IMR-90 (cell line): Measurements from ENCODE around the gene SETD3. TPM values are rescaled to one million over a fixed set of nuclear protein-coding genes. Genes with fewer than 3 reads are reported as not detected.

Experiments
- ATAC-seq: fragments of 200-7000 bp; cut with Tn5 transposase; 2 replicates; pipeline ENCODE4 v1.9.1; 2020; ENCODE audit warnings: low read depth, mild to moderate bottlenecking, moderate library complexity
- BruUV-seq: library from RNA; stranded (reverse); fragments of 400-500 nt; replicated peaks from 2 replicates; lab custom pipeline; 2021; lab: Mats Ljungman, UMichigan
- CTCF ChIA-PET: fragments of 300-600 bp; formaldehyde crosslinking; extraction: SDS; loops from one replicate; lab custom pipeline; 2021; ENCODE audit warnings: antibody characterized with exemption; lab: Yijun Ruan, JAX
- POLR2A ChIA-PET: fragments of 300-600 bp; sonication (Branson Sonifier 250); formaldehyde crosslinking; loops from one replicate; lab custom pipeline; 2022; ENCODE audit warnings: antibody characterized with exemption; ENCODE audit not compliant: unreplicated experiment; lab: Charles Lee
- DNase-seq: peaks from one replicate; pipeline ENCODE4 v3.0.0; 2013
- H2AFZ ChIP-seq: replicated peaks from 2 replicates; pipeline ENCODE3; 2013; ENCODE audit warnings: low read length, mild to moderate bottlenecking; ENCODE audit not compliant: poor library complexity
- H2AK5ac ChIP-seq: 2 replicates; pipeline ENCODE4 v1.6.1; 2013; ENCODE audit warnings: low read depth, low read length, inconsistent platforms
- H2AK9ac ChIP-seq: replicated peaks from 2 replicates; pipeline ENCODE3; 2013; ENCODE audit warnings: mild to moderate bottlenecking, low read depth, low read length, moderate library complexity; ENCODE audit not compliant: poor library complexity
- H2BK120ac ChIP-seq: 2 replicates; pipeline ENCODE4 v1.6.1; 2013; ENCODE audit warnings: low read depth, low read length, inconsistent platforms
- H2BK15ac ChIP-seq: 3 replicates; pipeline ENCODE4 v1.6.1; 2013; ENCODE audit warnings: low read depth, low read length, inconsistent platforms
- H2BK20ac ChIP-seq: 2 replicates; pipeline ENCODE4 v1.6.1; 2013; ENCODE audit warnings: low read depth, mild to moderate bottlenecking, inconsistent platforms, low read length, moderate library complexity
- H2BK5ac ChIP-seq: 2 replicates; pipeline ENCODE4 v1.6.1; 2013; ENCODE audit warnings: mild to moderate bottlenecking, low read depth, low read length, inconsistent platforms; ENCODE audit not compliant: poor library complexity, severe bottlenecking
- H3K14ac ChIP-seq: replicated peaks from 2 replicates; pipeline ENCODE4 v1.6.1; 2013; ENCODE audit warnings: low read depth, low read length, inconsistent platforms
- H3K18ac ChIP-seq: 2 replicates; pipeline ENCODE4 v1.6.1; 2013; ENCODE audit warnings: low read depth, low read length, control low read depth
- H3K23ac ChIP-seq: 2 replicates; pipeline ENCODE4 v1.6.1; 2013; ENCODE audit warnings: low read depth, low read length, inconsistent platforms
- H3K27ac ChIP-seq: 2 replicates; pipeline ENCODE4 v1.5.1; 2013; ENCODE audit warnings: mild to moderate bottlenecking, control low read depth, low read length; ENCODE audit not compliant: insufficient read depth
- H3K27me3 ChIP-seq: 2 replicates; pipeline ENCODE4 v1.6.1; 2013; ENCODE audit warnings: low read length; ENCODE audit not compliant: control insufficient read depth, insufficient read depth
- H3K36me3 ChIP-seq: 2 replicates; pipeline ENCODE4 v1.6.1; 2013; ENCODE audit warnings: low read length, mixed read lengths; ENCODE audit not compliant: control insufficient read depth, insufficient read depth
- H3K4ac ChIP-seq: 2 replicates; pipeline ENCODE4 v1.6.1; 2013; ENCODE audit warnings: low read depth, low read length, inconsistent platforms
- H3K4me1 ChIP-seq: 2 replicates; pipeline ENCODE4 v1.6.1; 2013; ENCODE audit warnings: low read length, mixed read lengths; ENCODE audit not compliant: control insufficient read depth, insufficient read depth
- H3K4me2 ChIP-seq: 2 replicates; pipeline ENCODE4 v1.6.1; 2013; ENCODE audit warnings: low read depth, mild to moderate bottlenecking, control low read depth, low read length, moderate library complexity
- H3K4me3 ChIP-seq: 2 replicates; pipeline ENCODE4 v1.5.1; 2013; ENCODE audit warnings: low read depth, mild to moderate bottlenecking, control low read depth, low read length, moderate library complexity; ENCODE audit not compliant: insufficient read depth
- H3K56ac ChIP-seq: 2 replicates; pipeline ENCODE4 v1.6.1; 2013; ENCODE audit warnings: low read length, inconsistent platforms; ENCODE audit not compliant: insufficient read depth; ENCODE audit errors: extremely low read depth
- H3K79me1 ChIP-seq, 2 experiments: 2 replicates each; pipeline ENCODE4 v1.6.1; 2013; ENCODE audit warnings: low read length in 2 of 2, inconsistent platforms in 1 of 2, low read depth in 1 of 2
- H3K9ac ChIP-seq: 2 replicates; pipeline ENCODE4 v1.6.1; 2013; ENCODE audit warnings: low read depth, low read length, control low read depth
- H3K9me1 ChIP-seq: 2 replicates; pipeline ENCODE4 v1.6.1; 2013; ENCODE audit warnings: low read length, inconsistent platforms; ENCODE audit not compliant: insufficient read depth
- H3K9me3 ChIP-seq: 2 replicates; pipeline ENCODE4 v1.6.1; 2013; ENCODE audit warnings: low read length; ENCODE audit not compliant: control insufficient read depth, insufficient read depth
- H4K20me1 ChIP-seq: 2 replicates; pipeline ENCODE4 v1.6.1; 2013; ENCODE audit warnings: low read length, inconsistent platforms; ENCODE audit not compliant: insufficient read depth
- H4K5ac ChIP-seq: 2 replicates; pipeline ENCODE4 v1.6.1; 2013; ENCODE audit warnings: mild to moderate bottlenecking, low read depth, low read length, control low read depth
- H4K8ac ChIP-seq, 2 experiments: 2 replicates each; pipeline ENCODE4 v1.6.1; 2013; ENCODE audit warnings: low read depth in 2 of 2, low read length in 2 of 2, control low read depth in 1 of 2, inconsistent platforms in 1 of 2
- H4K91ac ChIP-seq: 2 replicates; pipeline ENCODE4 v1.6.1; 2013; ENCODE audit warnings: low read depth, low read length, inconsistent platforms; ENCODE audit not compliant: insufficient read depth
- ELK1 ChIP-seq: fragments of 150-350 bp; IDR thresholded peaks from 2 replicates; pipeline ENCODE4 v1.6.1; 2016; ENCODE audit warnings: low read depth, mild to moderate bottlenecking, low read length, moderate library complexity, borderline replicate concordance
- MAZ ChIP-seq: IDR thresholded peaks from 2 replicates; pipeline ENCODE4 v1.6.1; 2012; ENCODE audit warnings: low read depth, mild to moderate bottlenecking, low read length, improper control_type of control experiment, moderate library complexity, borderline replicate concordance
- WGBS, 2 experiments: methylation state at CpG; one replicate each; pipeline versions ENCODE4 v1.1.5 to v1.1.7; 2013; ENCODE audit warnings: missing lambda C conversion rate in 2 of 2; ENCODE audit not compliant: insufficient read length in 1 of 2; ENCODE audit errors: extremely low coverage in 2 of 2; 5-methylcytosine and 5-hydroxymethylcytosine counted together
- dilution Hi-C: fragments of 300-500 bp; cut with HindIII; formaldehyde crosslinking; loops from one replicate; pipeline ENCODE4 v1.14.3; 2018; ENCODE audit warnings: low sequenced_read_pairs; ENCODE audit not compliant: unreplicated experiment
- in situ Hi-C: fragments of 300-500 bp; cut with MboI; formaldehyde crosslinking; loops from 3 replicates; pipeline ENCODE4 v1.14.3; 2019; ENCODE audit warnings: low sequenced_read_pairs, inconsistent platforms, mixed read lengths
- intact Hi-C: fragments of 100-400 bp; cut with micrococcal nuclease; formaldehyde crosslinking; loops from 2 replicates; pipeline ENCODE4 v1.10.0; 2022
- polyA plus RNA-seq, 3 experiments: library from polyadenylated mRNA; depleted of rRNA; stranded (reverse); fragments of >200 nt; gene quantifications; 2 replicates each; pipeline ENCODE4 v1.2.3, GENCODE V29; 2012; ENCODE audit warnings: low replicate concordance in 1 of 3
- total RNA-seq: library from RNA; depleted of rRNA; stranded (reverse); fragments of >200 nt; gene quantifications from 2 replicates; pipeline ENCODE4 v1.2.3, GENCODE V29; 2012
- TF ChIP-seq, protein P1 (sequence below): conservative IDR thresholded peaks from 2 replicates; pipeline ENCODE4 v1.5.1; 2012; ENCODE audit warnings: mild to moderate bottlenecking, low read depth, low read length, improper control_type of control experiment

The SETD3 gene
- total and polyA plus RNA-seq, 2 of the 4 experiments (the other 2 are of a cell fraction) = 18.8 to 31.9 TPM

DNA sequence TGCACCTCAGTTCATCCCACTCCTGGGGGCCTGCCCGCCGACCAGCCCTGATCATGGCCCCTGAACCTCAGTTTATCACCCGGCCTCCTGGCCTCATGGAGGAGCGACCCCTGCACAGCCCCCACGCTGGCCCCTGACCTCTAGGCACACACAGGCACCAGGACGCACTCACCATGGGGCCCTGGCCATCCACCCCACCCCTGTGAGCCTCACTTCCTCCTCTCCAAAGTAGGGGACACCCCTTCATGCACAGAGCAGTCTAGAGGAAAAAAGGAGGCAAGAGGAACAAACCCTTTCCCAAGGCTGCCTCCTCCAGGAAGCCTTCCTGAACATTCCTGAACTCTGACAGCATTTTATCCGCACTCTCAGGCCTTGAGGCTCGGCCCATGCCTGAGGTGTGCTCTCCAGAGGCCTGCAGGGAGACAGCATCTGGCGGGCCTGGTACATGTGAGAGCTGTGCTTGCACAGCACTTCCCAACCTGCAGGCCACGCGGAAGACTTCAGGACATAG lies 40.0 kb upstream of the SETD3 start:
- Histone ChIP-seq H2AK9ac (peak overlapping the region; percentile 44), H4K5ac (no peak overlapping the region), H2BK15ac (no peak overlapping the region), H3K4me1 (peaks cover 32% of the 10 kb centered on the region), H3K4me3 (no peak overlapping the region), H2BK5ac (no peak overlapping the region), H2BK120ac (no peak overlapping the region), H3K23ac (no peak overlapping the region), H3K36me3 (no peaks in the 10 kb centered on the region; the same call in 1 of the 2 replicates), H3K56ac (no peak overlapping the region), H3K14ac (no peak overlapping the region), H3K4me2 (no peak overlapping the region), H2AK5ac (0 out of 2 replicates have a peak overlapping the region, but pooled peaks have one; percentile 3), H2BK20ac (no peak overlapping the region), H4K20me1 (peaks cover 41% of the 10 kb centered on the region), H3K9me1 (peaks cover 10% of the 10 kb centered on the region), H3K9me3 (no peaks in the 10 kb centered on the region), H3K4ac (no peak overlapping the region), H3K79me1 (peaks cover 21 to 86% of the 10 kb centered on the region in 2 experiments), H3K27me3 (no peaks in the 10 kb centered on the region), H3K9ac (no peak overlapping the region), H4K8ac (no peak overlapping the region), H2AFZ (no peak overlapping the region), H4K91ac (no peak overlapping the region), H3K18ac (no peak overlapping the region), H3K27ac (no peak overlapping the region)
- WGBS, 2 experiments = 90% methylated on average over 11 of the region's 11 CpGs; no CpG with 5 or more reads in 1 of the 2 experiments
- DNase-seq (no peak), ATAC-seq (no peak)
- in situ Hi-C loops (loop anchor here (5.0 to 10.0 kb wide), 2 partner anchors 102 to 384 kb away; no protein-coding TSS in a partner anchor), intact Hi-C loops (loop anchor here (5.0 kb wide), 1 partner anchor 162 kb away; the partner anchor contains the start of gene CYP46A1), dilution Hi-C loops (no loop called here)
- ChIA-PET POLR2A (no interaction called here), CTCF (no interaction called here)
- TF ChIP-seq, protein P1, sequence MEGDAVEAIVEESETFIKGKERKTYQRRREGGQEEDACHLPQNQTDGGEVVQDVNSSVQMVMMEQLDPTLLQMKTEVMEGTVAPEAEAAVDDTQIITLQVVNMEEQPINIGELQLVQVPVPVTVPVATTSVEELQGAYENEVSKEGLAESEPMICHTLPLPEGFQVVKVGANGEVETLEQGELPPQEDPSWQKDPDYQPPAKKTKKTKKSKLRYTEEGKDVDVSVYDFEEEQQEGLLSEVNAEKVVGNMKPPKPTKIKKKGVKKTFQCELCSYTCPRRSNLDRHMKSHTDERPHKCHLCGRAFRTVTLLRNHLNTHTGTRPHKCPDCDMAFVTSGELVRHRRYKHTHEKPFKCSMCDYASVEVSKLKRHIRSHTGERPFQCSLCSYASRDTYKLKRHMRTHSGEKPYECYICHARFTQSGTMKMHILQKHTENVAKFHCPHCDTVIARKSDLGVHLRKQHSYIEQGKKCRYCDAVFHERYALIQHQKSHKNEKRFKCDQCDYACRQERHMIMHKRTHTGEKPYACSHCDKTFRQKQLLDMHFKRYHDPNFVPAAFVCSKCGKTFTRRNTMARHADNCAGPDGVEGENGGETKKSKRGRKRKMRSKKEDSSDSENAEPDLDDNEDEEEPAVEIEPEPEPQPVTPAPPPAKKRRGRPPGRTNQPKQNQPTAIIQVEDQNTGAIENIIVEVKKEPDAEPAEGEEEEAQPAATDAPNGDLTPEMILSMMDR = no peak
- no peak for TF ChIP-seq MAZ
- TF ChIP-seq ELK1 = no peak
- no TSS peak for BruUV-seq
